IPS DF 6.9 (cell line): ENCODE results near the gene ELAC1.
"Not testable (repeated sequence)": the region's sequence is repeated elsewhere in the genome, so short reads cannot be mapped to it uniquely, and the experiment has no call there.

Source experiments
- DNase-seq: peaks from one replicate; pipeline ENCODE4 v3.0.0-alpha.2; 2013; ENCODE audit warnings: low read depth, low spot score
- H3K27ac ChIP-seq: one replicate; pipeline ENCODE4 v1.5.1; 2013; ENCODE audit warnings: low read length, control low read depth
- H3K27me3 ChIP-seq: 2 replicates; pipeline ENCODE4 v1.6.1; 2013; ENCODE audit warnings: mild to moderate bottlenecking, low read length; ENCODE audit not compliant: control insufficient read depth, insufficient read depth
- H3K36me3 ChIP-seq: 2 replicates; pipeline ENCODE4 v1.6.1; 2013; ENCODE audit warnings: low read length; ENCODE audit not compliant: control insufficient read depth, insufficient read depth
- H3K4me1 ChIP-seq: 2 replicates; pipeline ENCODE4 v1.6.1; 2013; ENCODE audit warnings: low read length; ENCODE audit not compliant: control insufficient read depth, insufficient read depth
- H3K4me3 ChIP-seq: 2 replicates; pipeline ENCODE4 v1.5.1; 2013; ENCODE audit warnings: mild to moderate bottlenecking, low read length
- H3K9me3 ChIP-seq: 2 replicates; pipeline ENCODE4 v1.6.1; 2013; ENCODE audit warnings: low read length, inconsistent platforms; ENCODE audit not compliant: control insufficient read depth, insufficient read depth
- WGBS: extraction: QIAGEN DNeasy Blood & Tissue Kit; methylation state at CpG from one replicate; pipeline ENCODE4 v1.1.7; 2013; ENCODE audit warnings: mixed read lengths, missing lambda C conversion rate; ENCODE audit not compliant: insufficient read length, insufficient coverage; 5-methylcytosine and 5-hydroxymethylcytosine counted together

The ELAC1 gene

GRCh38 chr18:50944245-50944932 lies 23.5 kb upstream of the ELAC1 start:
- no CpG with 5 or more reads among the region's 4 CpGs for WGBS
- Histone ChIP-seq H3K36me3 (no peaks in the 10 kb centered on the region; the same call in 1 of the 2 replicates), H3K4me3 (no peak overlapping the region), H3K9me3 (no peaks in the 10 kb centered on the region), H3K4me1 (no peaks in the 10 kb centered on the region), H3K27ac (no peak overlapping the region), H3K27me3 (no peaks in the 10 kb centered on the region)
- DNase-seq: no peak

GRCh38 chr18:50945918-50946317 lies 21.9 kb upstream of the ELAC1 start:
- no CpG with 5 or more reads among the region's 2 CpGs for WGBS
- not testable (repeated sequence) for H3K36me3 ChIP-seq

GRCh38 chr18:50947899-50948298 lies 19.9 kb upstream of the ELAC1 start:
- WGBS: no CpG with 5 or more reads among the region's 1 CpG
- Histone ChIP-seq H3K9me3 (no peaks in the 10 kb centered on the region), H3K36me3 (no peaks in the 10 kb centered on the region; the same call in 1 of the 2 replicates), H3K4me3 (no peak overlapping the region), H3K4me1 (no peaks in the 10 kb centered on the region), H3K27ac (no peak overlapping the region), H3K27me3 (no peaks in the 10 kb centered on the region)
- no peak for DNase-seq

More at GRCh38 chr18:50945918-50946317, 21.9 kb upstream of the ELAC1 start:
- H3K27ac ChIP-seq, H3K9me3 ChIP-seq, DNase-seq, H3K4me3 ChIP-seq, H3K4me1 ChIP-seq, H3K27me3 ChIP-seq: not testable (repeated sequence)

- no CpG with 5 or more reads among the region's 6 CpGs for WGBS
- Histone ChIP-seq H3K27me3 (no peaks in the 10 kb centered on the region), H3K27ac (no peak overlapping the region), H3K9me3 (no peaks in the 10 kb centered on the region), H3K4me3 (no peak overlapping the region), H3K4me1 (no peaks in the 10 kb centered on the region), H3K36me3 (no peaks in the 10 kb centered on the region; the same call in 1 of the 2 replicates)
- no peak for DNase-seq
These were observed 18.7 kb upstream of the ELAC1 start for GRCh38 chr18:50949185-50949584.

- H3K27ac ChIP-seq: no peak overlapping the region
- H3K27me3 ChIP-seq: no peaks in the 10 kb centered on the region
- DNase-seq: no peak
- no peak overlapping the region for H3K4me3 ChIP-seq
- H3K9me3 ChIP-seq: no peaks in the 10 kb centered on the region
- WGBS: no CpG with 5 or more reads among the region's 4 CpGs
- no peaks in the 10 kb centered on the region for H3K4me1 ChIP-seq
- no peaks in the 10 kb centered on the region; the same call in 1 of the 2 replicates for H3K36me3 ChIP-seq
These were observed 17.2 kb upstream of the ELAC1 start for GRCh38 chr18:50950626-50951025.

- Histone ChIP-seq H3K9me3 (no peaks in the 10 kb centered on the region), H3K4me1 (no peaks in the 10 kb centered on the region), H3K4me3 (no peak overlapping the region), H3K27me3 (no peaks in the 10 kb centered on the region), H3K36me3 (no peaks in the 10 kb centered on the region), H3K27ac (no peak overlapping the region)
- no peak for DNase-seq
- WGBS: no CpG with 5 or more reads among the region's 3 CpGs
These were observed 14.0 kb upstream of the ELAC1 start for GRCh38 chr18:50953822-50954221.

GRCh38 chr18:50955253-50955652 lies 12.6 kb upstream of the ELAC1 start:
- H3K9me3 ChIP-seq: no peaks in the 10 kb centered on the region
- no peak overlapping the region for H3K4me3 ChIP-seq
- no CpG with 5 or more reads among the region's 4 CpGs for WGBS
- no peaks in the 10 kb centered on the region for H3K27me3 ChIP-seq
- DNase-seq: no peak
- no peak overlapping the region for H3K27ac ChIP-seq
- H3K4me1 ChIP-seq: no peaks in the 10 kb centered on the region
- H3K36me3 ChIP-seq: no peaks in the 10 kb centered on the region

GRCh38 chr18:50956116-50956515 lies 11.7 kb upstream of the ELAC1 start:
- Histone ChIP-seq H3K27ac (no peak overlapping the region), H3K36me3 (no peaks in the 10 kb centered on the region), H3K4me1 (no peaks in the 10 kb centered on the region), H3K9me3 (no peaks in the 10 kb centered on the region), H3K4me3 (no peak overlapping the region), H3K27me3 (no peaks in the 10 kb centered on the region)
- DNase-seq: no peak
- no CpG with 5 or more reads among the region's 3 CpGs for WGBS

GRCh38 chr18:50961974-50962373 lies 5.9 kb upstream of the ELAC1 start:
- Histone ChIP-seq H3K9me3 (no peaks in the 10 kb centered on the region; the same call in 1 of the 2 replicates), H3K4me1 (no peaks in the 10 kb centered on the region), H3K27ac (no peak overlapping the region), H3K27me3 (no peaks in the 10 kb centered on the region), H3K36me3 (no peaks in the 10 kb centered on the region), H3K4me3 (no peak overlapping the region)
- no peak for DNase-seq
- no CpG with 5 or more reads among the region's 1 CpG for WGBS

GRCh38 chr18:50969448-50969847 lies 1.6 kb downstream of the ELAC1 start:
- no peaks in the 10 kb centered on the region for H3K36me3 ChIP-seq
- no peak overlapping the region for H3K4me3 ChIP-seq
- no CpG with 5 or more reads among the region's 5 CpGs for WGBS
- peaks cover 3% of the 10 kb centered on the region; the same call in 1 of the 2 replicates for H3K4me1 ChIP-seq
- H3K27me3 ChIP-seq: no peaks in the 10 kb centered on the region
- no peak for DNase-seq
- H3K9me3 ChIP-seq: no peaks in the 10 kb centered on the region
- no peak overlapping the region for H3K27ac ChIP-seq

GRCh38 chr18:50970006-50970405 lies 2.2 kb downstream of the ELAC1 start:
- DNase-seq: no peak
- no peaks in the 10 kb centered on the region for H3K27me3 ChIP-seq
- H3K27ac ChIP-seq: no peak overlapping the region
- H3K4me3 ChIP-seq: no peak overlapping the region
- H3K36me3 ChIP-seq: no peaks in the 10 kb centered on the region
- H3K9me3 ChIP-seq: no peaks in the 10 kb centered on the region
- H3K4me1 ChIP-seq: peaks cover 3% of the 10 kb centered on the region; the same call in 1 of the 2 replicates
- no CpG with 5 or more reads among the region's 2 CpGs for WGBS
